GM15510 (cell line): ENCODE results near the gene FAM32A.

Experiments used
- POLR2A ChIP-seq: IDR thresholded peaks from 3 replicates; pipeline ENCODE4 v1.6.1; 2011; ENCODE audit warnings: borderline replicate concordance; ENCODE audit not compliant: insufficient read length; ENCODE audit errors: extremely low read depth

Gene FAM32A

DNA sequence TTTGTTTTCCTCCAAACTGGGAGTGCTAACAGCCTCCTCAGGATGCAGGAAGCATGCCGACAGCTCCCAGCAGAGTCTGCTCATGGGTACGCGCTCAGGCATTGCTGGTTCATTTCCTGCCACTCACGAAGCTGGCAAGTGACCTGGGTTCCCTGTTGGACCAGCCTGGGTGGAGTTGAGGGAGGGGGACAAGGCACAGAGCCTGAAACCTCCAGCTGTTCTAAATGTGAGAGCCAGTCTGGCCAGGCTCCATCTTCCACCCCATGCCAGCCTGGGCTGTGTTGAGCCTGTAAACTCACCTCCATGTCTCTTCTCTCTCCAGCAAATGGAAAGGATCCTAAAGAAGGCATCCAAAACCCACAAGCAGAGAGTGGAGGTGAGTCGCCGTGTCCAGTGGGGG is 5.0 kb downstream of the FAM32A start:
- no peak for TF ChIP-seq POLR2A

DNA sequence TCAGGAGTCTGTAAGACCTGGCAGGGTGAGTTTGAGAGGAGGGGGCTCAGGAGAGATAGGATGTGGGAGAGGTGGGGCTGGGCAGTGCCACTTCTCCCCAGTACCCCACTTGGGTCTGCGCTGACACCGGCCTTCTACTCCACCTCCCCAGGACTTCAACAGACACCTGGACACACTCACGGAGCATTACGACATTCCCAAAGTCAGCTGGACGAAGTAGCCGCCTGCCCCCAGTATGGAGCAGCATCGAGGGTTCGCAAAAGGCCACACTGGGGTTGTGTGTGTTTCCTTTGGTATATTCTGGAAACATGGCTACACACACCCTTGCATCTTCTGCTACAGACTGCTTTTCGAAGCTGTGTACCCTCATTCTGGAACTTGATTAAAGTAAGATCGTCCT is 5.5 kb downstream of the FAM32A start:
- no peak for TF ChIP-seq POLR2A

- no peak for TF ChIP-seq POLR2A
Measured at GRCh38 chr19:16191216-16191908, 6.2 kb downstream of the FAM32A start.

GRCh38 chr19:16193466-16193865 is 8.3 kb downstream of the FAM32A start:
- no peak for TF ChIP-seq POLR2A

- TF ChIP-seq POLR2A: no peak
Measured at GRCh38 chr19:16197188-16197621, 12.0 kb downstream of the FAM32A start.

DNA sequence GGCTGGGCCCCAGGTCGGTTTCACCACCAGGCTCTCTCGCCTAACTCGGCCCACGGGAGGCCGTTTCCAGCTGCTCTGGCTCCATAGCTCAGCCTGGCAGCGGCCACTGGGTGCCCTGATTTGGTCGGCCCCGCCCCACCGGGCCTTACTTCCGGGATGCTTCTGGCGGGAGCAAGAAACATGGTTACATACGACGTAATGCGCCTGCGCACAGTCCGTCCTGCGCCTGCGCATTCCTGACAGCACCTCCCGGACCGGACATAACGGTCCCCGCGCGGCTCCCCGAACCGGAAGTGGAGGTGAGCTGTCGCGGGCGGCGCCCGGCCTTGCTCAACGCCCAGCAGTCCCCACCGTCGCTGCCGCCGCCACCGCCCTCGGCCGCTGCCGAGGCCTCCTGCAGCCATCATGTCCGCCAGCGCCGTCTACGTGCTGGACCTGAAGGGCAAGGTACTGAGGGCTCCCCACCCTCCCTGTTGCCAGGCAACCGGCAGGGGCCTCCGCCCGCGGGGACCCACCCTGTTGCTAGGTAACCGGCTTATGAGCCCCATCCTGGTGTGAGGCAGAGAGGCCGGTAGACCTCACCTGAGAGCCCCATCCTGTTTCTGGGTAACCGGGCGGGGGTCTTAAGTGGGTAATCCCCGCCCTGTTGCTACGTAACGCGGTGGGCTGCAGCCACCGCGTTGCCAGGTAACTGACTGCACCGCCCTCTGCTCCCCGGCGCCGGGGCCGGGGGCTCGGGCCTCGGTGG is 12.6 kb downstream of the FAM32A start, which contains the start of gene AP1M1:
AP1M1 (plus strand) TSS at position 290 of the 748 bp plus-strand sequence; CDS start at position 406, 116 bp downstream.
- peak; percentile 87 for TF ChIP-seq POLR2A

DNA sequence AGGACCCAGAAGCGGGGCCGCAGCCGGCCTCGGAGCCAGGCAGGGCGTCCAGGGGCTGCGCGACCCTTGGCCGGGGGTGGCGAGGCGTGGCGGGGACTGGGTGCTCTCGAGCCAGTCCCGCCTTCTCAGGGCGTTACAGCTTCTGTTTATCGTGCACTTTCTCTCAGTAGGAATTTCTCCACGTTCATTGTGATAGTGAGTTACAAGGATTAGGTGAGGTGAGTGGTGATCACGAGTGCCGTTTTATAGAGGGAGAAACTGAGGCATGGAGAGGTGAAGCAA is 13.1 kb downstream of the FAM32A start:
- no peak for TF ChIP-seq POLR2A

GRCh38 chr19:16199275-16199932 is 14.2 kb downstream of the FAM32A start:
- no peak for TF ChIP-seq POLR2A

GRCh38 chr19:16200038-16201010 is 15.1 kb downstream of the FAM32A start:
- TF ChIP-seq POLR2A: no peak

DNA sequence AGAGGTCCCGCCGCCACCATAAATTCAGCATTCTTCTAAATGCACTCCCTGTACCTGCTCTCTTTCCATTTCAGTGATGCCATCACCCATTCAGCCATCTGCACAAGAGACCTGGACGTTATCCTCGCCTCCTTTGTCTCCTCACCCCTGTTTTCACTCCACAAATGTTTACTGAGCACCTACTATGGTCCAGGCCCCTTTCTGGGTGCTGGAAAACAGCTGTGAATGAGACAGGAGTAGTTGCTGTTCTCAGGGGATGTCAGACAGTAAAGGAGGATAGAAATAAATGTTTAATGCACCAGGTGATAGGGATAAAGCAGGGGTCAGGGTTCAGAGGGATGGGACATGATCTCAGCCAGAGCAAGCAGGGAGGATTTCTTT is 15.8 kb downstream of the FAM32A start:
- no peak for TF ChIP-seq POLR2A

DNA sequence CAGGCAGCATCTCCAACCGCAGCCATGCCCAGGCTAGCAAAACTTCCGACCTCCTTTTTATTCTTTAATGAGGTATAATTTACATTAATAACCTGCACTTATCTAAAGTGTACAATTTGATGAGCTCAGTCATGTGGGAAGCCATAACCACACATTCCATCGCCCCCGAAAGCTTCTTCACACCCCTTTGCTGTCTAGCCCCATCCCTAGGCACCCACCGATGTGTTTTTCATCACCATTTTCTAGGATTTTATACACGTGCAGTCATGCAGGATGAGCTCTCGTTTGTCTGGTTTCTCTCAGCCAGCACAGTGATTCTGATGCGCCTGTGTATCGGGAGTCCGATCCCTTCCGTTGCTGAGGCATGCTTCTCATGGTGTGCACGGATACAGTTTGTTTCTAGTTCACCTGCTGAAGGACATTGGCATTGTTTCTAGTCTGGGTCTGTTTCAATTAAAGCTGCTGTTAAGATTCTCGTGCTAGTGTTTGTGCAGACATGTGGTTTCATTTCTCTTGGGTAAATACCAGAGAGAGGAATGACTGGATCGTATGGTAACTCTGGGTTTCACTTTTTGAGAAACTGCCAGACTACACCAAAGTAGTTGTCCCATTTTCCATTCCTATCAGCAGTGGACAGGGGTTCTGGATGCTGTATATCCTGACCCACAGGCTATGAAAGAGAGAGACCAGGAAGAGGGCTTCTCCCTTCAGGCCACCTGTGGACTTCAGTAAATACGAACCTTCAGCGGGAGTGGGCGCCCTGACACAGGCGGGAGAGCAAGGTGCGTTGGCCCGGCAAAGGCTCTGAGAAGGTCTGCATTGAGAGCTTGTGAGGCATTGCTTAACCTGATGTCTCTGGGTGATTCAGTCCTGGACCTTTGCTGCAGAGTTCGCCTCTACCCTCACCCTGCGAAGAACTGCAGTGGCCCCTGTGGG is 17.4 kb downstream of the FAM32A start:
- TF ChIP-seq POLR2A: no peak

- TF ChIP-seq POLR2A: no peak
Measured at GRCh38 chr19:16203256-16204004, 18.2 kb downstream of the FAM32A start.

- no peak for TF ChIP-seq POLR2A
Measured at GRCh38 chr19:16204005-16204294, 18.7 kb downstream of the FAM32A start.
